ENCODE results near the gene ATP13A2.

Gene ATP13A2

DNA sequence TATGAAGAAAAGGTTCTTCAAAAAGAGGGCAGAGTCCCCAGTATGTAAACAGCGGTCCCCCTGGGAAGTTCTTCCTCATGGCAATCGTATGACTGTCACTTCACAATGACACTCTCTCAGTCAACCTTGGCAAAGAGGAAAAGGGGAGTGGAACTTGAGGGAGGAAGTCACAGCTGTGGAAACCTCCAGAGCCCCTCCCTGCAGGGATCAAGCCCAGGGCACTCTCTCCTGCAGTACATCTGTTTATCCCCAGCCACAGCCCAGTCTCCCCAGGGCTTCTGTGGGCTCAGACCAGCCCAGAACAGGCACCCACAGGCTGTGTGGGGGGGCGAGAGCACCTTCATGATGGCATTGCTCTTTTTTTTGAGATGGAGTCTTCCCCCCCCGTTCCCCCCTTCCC is 2.0 kb downstream of the ATP13A2 start:
- H3K36me3 ChIP-seq (ENCODE audit: control insufficient read depth, insufficient read depth, low read length), result peaks cover 5% of the 10 kb centered on the region
- H3K4me3 ChIP-seq (ENCODE audit: low read length), result no peak overlapping the region
- H3K4me1 ChIP-seq (ENCODE audit: control insufficient read depth, insufficient read depth, low read length), result peaks cover 7% of the 10 kb centered on the region
- no peak overlapping the region for H3K9ac ChIP-seq (ENCODE audit: low read length)
- H3K27ac ChIP-seq (ENCODE audit: low read depth, low read length), result no peak overlapping the region
- no peaks in the 10 kb centered on the region for H3K27me3 ChIP-seq (ENCODE audit: control insufficient read depth, insufficient read depth, low read length)

DNA sequence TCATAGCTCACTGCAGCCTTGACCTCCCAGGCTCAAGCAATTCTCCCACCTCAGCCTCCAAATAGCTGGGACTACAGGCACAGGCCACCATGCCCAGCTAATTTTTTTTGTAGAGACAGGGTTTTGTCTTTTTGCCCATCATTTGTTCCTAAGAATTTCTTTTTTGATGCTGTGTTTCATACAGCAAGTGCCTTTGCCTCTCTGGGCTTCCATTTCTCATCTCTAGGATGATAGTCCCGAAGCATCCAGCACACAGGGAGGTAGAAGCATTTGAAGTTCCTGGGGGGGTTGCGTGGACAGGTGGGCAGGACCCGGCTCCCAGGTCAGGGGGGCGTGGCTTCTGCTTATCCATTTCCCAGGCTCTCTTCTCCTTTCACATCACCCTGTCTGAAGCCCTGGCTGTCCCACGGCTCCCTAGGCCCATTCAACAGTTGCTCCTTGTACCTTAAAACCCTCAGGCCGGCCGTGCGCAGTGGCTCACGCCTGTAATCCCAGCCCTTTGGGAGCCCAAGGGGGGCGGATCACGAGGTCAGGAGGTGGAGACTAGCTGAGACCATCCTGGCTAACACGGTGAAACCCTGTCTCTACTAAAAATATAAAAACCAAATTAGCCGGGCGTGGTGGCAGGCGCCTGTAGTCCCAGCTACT is 3.4 kb downstream of the ATP13A2 start:
- Histone ChIP-seq H3K27me3 (ENCODE audit: control insufficient read depth, insufficient read depth, low read length) (no peaks in the 10 kb centered on the region), H3K4me1 (ENCODE audit: control insufficient read depth, insufficient read depth, low read length) (peaks cover 7% of the 10 kb centered on the region), H3K9ac (ENCODE audit: low read length) (no peak overlapping the region), H3K36me3 (ENCODE audit: control insufficient read depth, insufficient read depth, low read length) (peaks cover 12% of the 10 kb centered on the region), H3K27ac (ENCODE audit: low read depth, low read length) (no peak overlapping the region), H3K4me3 (ENCODE audit: low read length) (no peak overlapping the region)

GRCh38 chr1:17007121-17007520 is 4.6 kb downstream of the ATP13A2 start:
- Histone ChIP-seq H3K27me3 (ENCODE audit: control insufficient read depth, insufficient read depth, low read length) (no peaks in the 10 kb centered on the region), H3K4me3 (ENCODE audit: low read length) (no peak overlapping the region), H3K36me3 (ENCODE audit: control insufficient read depth, insufficient read depth, low read length) (peaks cover 19% of the 10 kb centered on the region), H3K27ac (ENCODE audit: low read depth, low read length) (no peak overlapping the region), H3K9ac (ENCODE audit: low read length) (no peak overlapping the region), H3K4me1 (ENCODE audit: control insufficient read depth, insufficient read depth, low read length) (peaks cover 7% of the 10 kb centered on the region)

DNA sequence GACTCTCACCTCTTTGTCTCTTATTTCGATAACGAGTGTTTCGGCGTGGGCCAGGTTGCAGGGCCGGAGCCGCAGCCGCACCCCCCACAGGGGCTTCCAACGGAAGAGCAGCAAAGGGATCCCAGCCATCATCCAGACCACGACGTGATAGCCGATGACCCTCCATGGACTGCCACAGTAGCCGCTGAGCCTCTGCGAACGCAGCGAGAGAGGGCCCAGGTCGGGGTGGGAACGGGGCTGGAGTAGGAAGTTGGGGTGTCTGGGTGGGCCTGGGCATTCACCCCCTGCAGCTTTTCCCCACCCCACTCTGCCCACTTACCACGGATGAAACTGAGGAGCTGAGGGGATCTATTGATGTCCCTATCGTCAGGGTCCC is 6.4 kb downstream of the ATP13A2 start:
- no peaks in the 10 kb centered on the region for H3K27me3 ChIP-seq (ENCODE audit: control insufficient read depth, insufficient read depth, low read length)
- peaks cover 19% of the 10 kb centered on the region for H3K36me3 ChIP-seq (ENCODE audit: control insufficient read depth, insufficient read depth, low read length)
- H3K4me1 ChIP-seq (ENCODE audit: control insufficient read depth, insufficient read depth, low read length), result no peaks in the 10 kb centered on the region
- H3K27ac ChIP-seq (ENCODE audit: low read depth, low read length), result no peak overlapping the region
- no peak overlapping the region for H3K4me3 ChIP-seq (ENCODE audit: low read length)
- H3K9ac ChIP-seq (ENCODE audit: low read length), result no peak overlapping the region

- H3K27ac ChIP-seq (ENCODE audit: low read depth, low read length), result no peak overlapping the region
- no peaks in the 10 kb centered on the region for H3K4me1 ChIP-seq (ENCODE audit: control insufficient read depth, insufficient read depth, low read length)
- no peak overlapping the region for H3K4me3 ChIP-seq (ENCODE audit: low read length)
- no peak overlapping the region for H3K9ac ChIP-seq (ENCODE audit: low read length)
- peaks cover 19% of the 10 kb centered on the region for H3K36me3 ChIP-seq (ENCODE audit: control insufficient read depth, insufficient read depth, low read length)
- H3K27me3 ChIP-seq (ENCODE audit: control insufficient read depth, insufficient read depth, low read length), result no peaks in the 10 kb centered on the region
These were observed 7.0 kb downstream of the ATP13A2 start for GRCh38 chr1:17004466-17005364.

- no peak overlapping the region for H3K27ac ChIP-seq (ENCODE audit: low read depth, low read length)
- no peaks in the 10 kb centered on the region for H3K27me3 ChIP-seq (ENCODE audit: control insufficient read depth, insufficient read depth, low read length)
- H3K36me3 ChIP-seq (ENCODE audit: control insufficient read depth, insufficient read depth, low read length), result peaks cover 23% of the 10 kb centered on the region
- no peak overlapping the region for H3K4me3 ChIP-seq (ENCODE audit: low read length)
- H3K4me1 ChIP-seq (ENCODE audit: control insufficient read depth, insufficient read depth, low read length), result no peaks in the 10 kb centered on the region
- H3K9ac ChIP-seq (ENCODE audit: low read length), result no peak overlapping the region
These were observed 9.2 kb downstream of the ATP13A2 start for GRCh38 chr1:17002524-17002902.

GRCh38 chr1:17001760-17002523 is 9.8 kb downstream of the ATP13A2 start:
- H3K36me3 ChIP-seq (ENCODE audit: control insufficient read depth, insufficient read depth, low read length), result peaks cover 23% of the 10 kb centered on the region

DNA sequence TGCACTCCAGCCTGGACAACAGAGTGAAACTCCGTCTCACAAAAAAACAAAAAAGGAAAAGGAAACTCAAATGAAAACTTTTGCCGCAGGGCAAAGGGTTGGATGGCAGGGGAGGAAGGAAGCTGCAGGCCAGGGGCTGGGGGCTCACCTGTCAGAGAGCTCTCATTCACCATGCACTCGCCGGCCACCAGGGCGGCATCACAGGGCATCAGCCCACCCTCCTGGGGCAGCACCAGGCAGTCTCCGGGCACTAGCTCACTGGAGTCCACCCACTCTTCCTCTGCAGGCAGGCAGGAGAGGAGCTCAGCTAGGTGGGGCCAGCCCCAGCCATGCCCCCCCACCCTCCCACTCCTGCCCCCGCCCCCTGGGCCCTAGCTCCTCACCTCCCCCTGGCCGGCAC is 11.9 kb downstream of the ATP13A2 start:
- no peaks in the 10 kb centered on the region for H3K4me1 ChIP-seq (ENCODE audit: control insufficient read depth, insufficient read depth, low read length)
- no peak overlapping the region for H3K27ac ChIP-seq (ENCODE audit: low read depth, low read length)
- H3K9ac ChIP-seq (ENCODE audit: low read length), result no peak overlapping the region
- H3K36me3 ChIP-seq (ENCODE audit: control insufficient read depth, insufficient read depth, low read length), result peaks cover 19% of the 10 kb centered on the region
- H3K4me3 ChIP-seq (ENCODE audit: low read length), result no peak overlapping the region
- no peaks in the 10 kb centered on the region for H3K27me3 ChIP-seq (ENCODE audit: control insufficient read depth, insufficient read depth, low read length)

More at GRCh38 chr1:17001760-17002523, 9.8 kb downstream of the ATP13A2 start:
- no peak overlapping the region for H3K27ac ChIP-seq (ENCODE audit: low read depth, low read length)
- no peak overlapping the region for H3K9ac ChIP-seq (ENCODE audit: low read length)
- no peak overlapping the region for H3K4me3 ChIP-seq (ENCODE audit: low read length)
- H3K4me1 ChIP-seq (ENCODE audit: control insufficient read depth, insufficient read depth, low read length), result no peaks in the 10 kb centered on the region
- H3K27me3 ChIP-seq (ENCODE audit: control insufficient read depth, insufficient read depth, low read length), result no peaks in the 10 kb centered on the region

- no peaks in the 10 kb centered on the region for H3K27me3 ChIP-seq (ENCODE audit: control insufficient read depth, insufficient read depth, low read length)
- H3K4me1 ChIP-seq (ENCODE audit: control insufficient read depth, insufficient read depth, low read length), result no peaks in the 10 kb centered on the region
- H3K4me3 ChIP-seq (ENCODE audit: low read length), result no peak overlapping the region
- no peak overlapping the region for H3K9ac ChIP-seq (ENCODE audit: low read length)
- no peak overlapping the region for H3K27ac ChIP-seq (ENCODE audit: low read depth, low read length)
- H3K36me3 ChIP-seq (ENCODE audit: control insufficient read depth, insufficient read depth, low read length), result peaks cover 11% of the 10 kb centered on the region
These were observed 13.1 kb downstream of the ATP13A2 start for GRCh38 chr1:16998589-16998988.

GRCh38 chr1:16996845-16997244 is 14.9 kb downstream of the ATP13A2 start:
- Histone ChIP-seq H3K36me3 (ENCODE audit: control insufficient read depth, insufficient read depth, low read length) (peaks cover 4% of the 10 kb centered on the region), H3K27me3 (ENCODE audit: control insufficient read depth, insufficient read depth, low read length) (no peaks in the 10 kb centered on the region), H3K4me3 (ENCODE audit: low read length) (no peak overlapping the region), H3K4me1 (ENCODE audit: control insufficient read depth, insufficient read depth, low read length) (no peaks in the 10 kb centered on the region), H3K9ac (ENCODE audit: low read length) (no peak overlapping the region), H3K27ac (ENCODE audit: low read depth, low read length) (no peak overlapping the region)

GRCh38 chr1:16993521-16994038 is 18.1 kb downstream of the ATP13A2 start:
- Histone ChIP-seq H3K9ac (ENCODE audit: low read length) (no peak overlapping the region), H3K27ac (ENCODE audit: low read depth, low read length) (no peak overlapping the region), H3K4me1 (ENCODE audit: control insufficient read depth, insufficient read depth, low read length) (no peaks in the 10 kb centered on the region), H3K4me3 (ENCODE audit: low read length) (no peak overlapping the region), H3K27me3 (ENCODE audit: control insufficient read depth, insufficient read depth, low read length) (no peaks in the 10 kb centered on the region), H3K36me3 (ENCODE audit: control insufficient read depth, insufficient read depth, low read length) (peaks cover 8% of the 10 kb centered on the region)

GRCh38 chr1:16992675-16993074 is 19.1 kb downstream of the ATP13A2 start:
- H3K27ac ChIP-seq (ENCODE audit: low read depth, low read length), result no peak overlapping the region
- no peaks in the 10 kb centered on the region for H3K4me1 ChIP-seq (ENCODE audit: control insufficient read depth, insufficient read depth, low read length)
- peaks cover 8% of the 10 kb centered on the region for H3K36me3 ChIP-seq (ENCODE audit: control insufficient read depth, insufficient read depth, low read length)
- H3K9ac ChIP-seq (ENCODE audit: low read length), result no peak overlapping the region
- no peak overlapping the region for H3K4me3 ChIP-seq (ENCODE audit: low read length)
- no peaks in the 10 kb centered on the region for H3K27me3 ChIP-seq (ENCODE audit: control insufficient read depth, insufficient read depth, low read length)

Measured in rectal smooth muscle tissue (tissue), 1 donor.